ENCODE results near the gene ABCC2. TPM values are rescaled to one million over a fixed set of nuclear protein-coding genes. Genes with fewer than 3 reads are reported as not detected.

The ABCC2 gene
- total and polyA plus RNA-seq, 2 donors (not counting 1 experiment from before 2014, with no cell fraction given) = 4.2 to 7.0 TPM

GRCh38 chr10:99754670-99755069, 27.8 kb upstream of the ABCC2 start:
- Histone ChIP-seq H4K20me1 (ENCODE audit: control insufficient read depth, insufficient read depth, low read length, poor library complexity, severe bottlenecking) (no peaks in the 10 kb centered on the region), H3K9ac (ENCODE audit: low read length) (no peak overlapping the region), H3K4me1 (ENCODE audit: control insufficient read depth in 2 of 2, insufficient read depth in 2 of 2, low read length in 2 of 2) (peaks cover 0 to 5% of the 10 kb centered on the region in 2 donors), H3K9me3 (ENCODE audit: control extremely low read depth in 1 of 3, control insufficient read depth in 2 of 3, insufficient read depth in 1 of 3, low read length in 2 of 3) (no peaks in the 10 kb centered on the region), H3K36me3 (replicated peaks in 1 of 2; ENCODE audit: control extremely low read depth in 1 of 2, control insufficient read depth in 1 of 2, extremely low read depth in 1 of 2, insufficient read depth in 2 of 2, low read length in 1 of 2) (peaks cover 26 to 73% of the 10 kb centered on the region in 2 experiments), H3K4me2 (replicated peaks; ENCODE audit: low read depth, low read length, poor library complexity, severe bottlenecking) (no peak overlapping the region), H3K79me2 (ENCODE audit: control insufficient read depth, insufficient read depth, low read length) (no peaks in the 10 kb centered on the region), H3K4me3 (ENCODE audit: control extremely low read depth in 1 of 5, extremely low read depth in 1 of 5, insufficient read depth in 1 of 5, low read depth in 2 of 5, low read length in 4 of 5) (no peak overlapping the region), H2AFZ (ENCODE audit: insufficient read depth, low read depth, low read length, poor library complexity, severe bottlenecking) (no peak overlapping the region), H3K27me3 (replicated peaks in 1 of 4; ENCODE audit: control extremely low read depth in 1 of 4, control insufficient read depth in 3 of 4, insufficient read depth in 4 of 4, low read length in 3 of 4) (no peaks in the 10 kb centered on the region), H3K27ac (ENCODE audit: low read length in 2 of 2) (no peak overlapping the region)
- DNase-seq (no peak), ATAC-seq (ENCODE audit: low read depth) (no peak)
- ChIA-PET POLR2A (no interaction called here), CTCF (no interaction called here)
- WGBS (ENCODE audit: insufficient coverage) = no CpG with 5 or more reads among the region's 1 CpG
- Mint-ChIP-seq H3K4me3 (no peak overlapping the region), H3K9me3 (ENCODE audit: insufficient read depth) (no peaks in the 10 kb centered on the region), H3K4me1 (peaks cover 7% of the 10 kb centered on the region), H3K27ac (no peak overlapping the region), H3K27me3 (no peaks in the 10 kb centered on the region)
- intact Hi-C loops (cut with micrococcal nuclease) = no loop called here
- TF ChIP-seq EZH2 (IDR thresholded peaks at IDR 0.05; ENCODE audit: borderline replicate concordance, insufficient read depth, low read depth, low read length, poor library complexity, severe bottlenecking) = no peak
- TF ChIP-seq, protein P1, sequence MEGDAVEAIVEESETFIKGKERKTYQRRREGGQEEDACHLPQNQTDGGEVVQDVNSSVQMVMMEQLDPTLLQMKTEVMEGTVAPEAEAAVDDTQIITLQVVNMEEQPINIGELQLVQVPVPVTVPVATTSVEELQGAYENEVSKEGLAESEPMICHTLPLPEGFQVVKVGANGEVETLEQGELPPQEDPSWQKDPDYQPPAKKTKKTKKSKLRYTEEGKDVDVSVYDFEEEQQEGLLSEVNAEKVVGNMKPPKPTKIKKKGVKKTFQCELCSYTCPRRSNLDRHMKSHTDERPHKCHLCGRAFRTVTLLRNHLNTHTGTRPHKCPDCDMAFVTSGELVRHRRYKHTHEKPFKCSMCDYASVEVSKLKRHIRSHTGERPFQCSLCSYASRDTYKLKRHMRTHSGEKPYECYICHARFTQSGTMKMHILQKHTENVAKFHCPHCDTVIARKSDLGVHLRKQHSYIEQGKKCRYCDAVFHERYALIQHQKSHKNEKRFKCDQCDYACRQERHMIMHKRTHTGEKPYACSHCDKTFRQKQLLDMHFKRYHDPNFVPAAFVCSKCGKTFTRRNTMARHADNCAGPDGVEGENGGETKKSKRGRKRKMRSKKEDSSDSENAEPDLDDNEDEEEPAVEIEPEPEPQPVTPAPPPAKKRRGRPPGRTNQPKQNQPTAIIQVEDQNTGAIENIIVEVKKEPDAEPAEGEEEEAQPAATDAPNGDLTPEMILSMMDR (IDR thresholded peaks at IDR 0.05) = no peak

DNA sequence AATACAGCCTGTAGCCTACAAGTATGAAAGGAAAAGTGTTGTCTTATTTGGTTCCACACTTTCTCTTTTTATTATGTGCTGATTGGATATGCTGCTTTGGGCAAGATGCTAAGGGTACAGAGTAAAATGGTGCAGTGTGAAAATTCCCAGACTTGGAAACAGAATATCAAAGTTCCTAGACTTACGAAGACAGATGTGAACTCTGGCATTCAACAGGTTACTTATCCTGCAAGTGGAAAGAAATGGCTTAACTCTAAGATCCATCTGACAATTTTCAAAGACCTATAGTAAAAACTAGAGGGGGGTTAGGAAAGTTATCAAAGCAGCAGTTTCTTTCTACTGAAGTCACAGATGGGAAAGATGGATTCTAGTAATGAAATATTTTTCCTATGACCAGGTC, 26.3 kb upstream of the ABCC2 start:
- intact Hi-C loops (cut with micrococcal nuclease) = no loop called here
- POLR2A ChIA-PET = no interaction called here
- Histone ChIP-seq H3K27me3 (replicated peaks in 1 of 4; ENCODE audit: control extremely low read depth in 1 of 4, control insufficient read depth in 3 of 4, insufficient read depth in 4 of 4, low read length in 3 of 4) (no peaks in the 10 kb centered on the region), H3K9ac (ENCODE audit: low read length) (no peak overlapping the region), H3K4me3 (ENCODE audit: control extremely low read depth in 1 of 5, extremely low read depth in 1 of 5, insufficient read depth in 1 of 5, low read depth in 2 of 5, low read length in 4 of 5) (no peak overlapping the region), H3K9me3 (ENCODE audit: control extremely low read depth in 1 of 3, control insufficient read depth in 2 of 3, insufficient read depth in 1 of 3, low read length in 2 of 3) (no peaks in the 10 kb centered on the region), H3K4me2 (replicated peaks; ENCODE audit: low read depth, low read length, poor library complexity, severe bottlenecking) (no peak overlapping the region), H3K27ac (ENCODE audit: low read length in 2 of 2) (no peak overlapping the region), H3K36me3 (replicated peaks in 1 of 2; ENCODE audit: control extremely low read depth in 1 of 2, control insufficient read depth in 1 of 2, extremely low read depth in 1 of 2, insufficient read depth in 2 of 2, low read length in 1 of 2) (peaks cover 28 to 71% of the 10 kb centered on the region in 2 experiments), H3K79me2 (ENCODE audit: control insufficient read depth, insufficient read depth, low read length) (no peaks in the 10 kb centered on the region), H4K20me1 (ENCODE audit: control insufficient read depth, insufficient read depth, low read length, poor library complexity, severe bottlenecking) (no peaks in the 10 kb centered on the region), H3K4me1 (ENCODE audit: control insufficient read depth in 2 of 2, insufficient read depth in 2 of 2, low read length in 2 of 2) (peaks cover 0 to 5% of the 10 kb centered on the region in 2 donors), H2AFZ (ENCODE audit: insufficient read depth, low read depth, low read length, poor library complexity, severe bottlenecking) (no peak overlapping the region)
- WGBS (ENCODE audit: insufficient coverage) = no CpG with 5 or more reads among the region's 1 CpG
- TF ChIP-seq EZH2 (IDR thresholded peaks at IDR 0.05; ENCODE audit: borderline replicate concordance, insufficient read depth, low read depth, low read length, poor library complexity, severe bottlenecking) = no peak
- TF ChIP-seq, protein P1 (IDR thresholded peaks at IDR 0.05) = no peak
- Mint-ChIP-seq H3K27me3 (no peaks in the 10 kb centered on the region), H3K9me3 (ENCODE audit: insufficient read depth) (no peaks in the 10 kb centered on the region), H3K4me3 (no peak overlapping the region), H3K4me1 (peaks cover 7% of the 10 kb centered on the region), H3K27ac (no peak overlapping the region)
- ATAC-seq (ENCODE audit: low read depth) (no peak), DNase-seq (no peak)
- CTCF ChIA-PET = no interaction called here
